ENCODE data around the gene FARP1. TPM values are rescaled to one million over a fixed set of nuclear protein-coding genes. Genes with fewer than 3 reads are reported as not detected.

Gene FARP1
- total and polyA plus RNA-seq, 2 of the 8 experiments (the other 6 are each of a cell fraction or from before 2014, with no cell fraction given): 24.7 to 104 TPM

GRCh38 chr13:98309569-98310335, 166.9 kb downstream of the FARP1 start (continued):
- no peak for TF ChIP-seq E2F6 (IDR thresholded peaks at IDR 0.05)
- no peak for TF ChIP-seq JUN (IDR thresholded peaks at IDR 0.05; ENCODE audit: low read depth, low read length)
- TF ChIP-seq, protein P1, sequence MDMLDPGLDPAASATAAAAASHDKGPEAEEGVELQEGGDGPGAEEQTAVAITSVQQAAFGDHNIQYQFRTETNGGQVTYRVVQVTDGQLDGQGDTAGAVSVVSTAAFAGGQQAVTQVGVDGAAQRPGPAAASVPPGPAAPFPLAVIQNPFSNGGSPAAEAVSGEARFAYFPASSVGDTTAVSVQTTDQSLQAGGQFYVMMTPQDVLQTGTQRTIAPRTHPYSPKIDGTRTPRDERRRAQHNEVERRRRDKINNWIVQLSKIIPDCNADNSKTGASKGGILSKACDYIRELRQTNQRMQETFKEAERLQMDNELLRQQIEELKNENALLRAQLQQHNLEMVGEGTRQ (IDR thresholded peaks at IDR 0.05; ENCODE audit: low read length): no peak
- no peak for TF ChIP-seq KDM4A (IDR thresholded peaks at IDR 0.05; ENCODE audit: low read depth, low read length, severe bottlenecking)
- no peak for TF ChIP-seq EZH2 (IDR thresholded peaks at IDR 0.05; ENCODE audit: low read depth, low read length, severe bottlenecking)
- TF ChIP-seq CHD1 (IDR thresholded peaks at IDR 0.05; ENCODE audit: low read depth, low read length): no peak
- no peak for TF ChIP-seq SP2 (IDR thresholded peaks at IDR 0.05; ENCODE audit: low read length)
- TF ChIP-seq, protein P2, sequence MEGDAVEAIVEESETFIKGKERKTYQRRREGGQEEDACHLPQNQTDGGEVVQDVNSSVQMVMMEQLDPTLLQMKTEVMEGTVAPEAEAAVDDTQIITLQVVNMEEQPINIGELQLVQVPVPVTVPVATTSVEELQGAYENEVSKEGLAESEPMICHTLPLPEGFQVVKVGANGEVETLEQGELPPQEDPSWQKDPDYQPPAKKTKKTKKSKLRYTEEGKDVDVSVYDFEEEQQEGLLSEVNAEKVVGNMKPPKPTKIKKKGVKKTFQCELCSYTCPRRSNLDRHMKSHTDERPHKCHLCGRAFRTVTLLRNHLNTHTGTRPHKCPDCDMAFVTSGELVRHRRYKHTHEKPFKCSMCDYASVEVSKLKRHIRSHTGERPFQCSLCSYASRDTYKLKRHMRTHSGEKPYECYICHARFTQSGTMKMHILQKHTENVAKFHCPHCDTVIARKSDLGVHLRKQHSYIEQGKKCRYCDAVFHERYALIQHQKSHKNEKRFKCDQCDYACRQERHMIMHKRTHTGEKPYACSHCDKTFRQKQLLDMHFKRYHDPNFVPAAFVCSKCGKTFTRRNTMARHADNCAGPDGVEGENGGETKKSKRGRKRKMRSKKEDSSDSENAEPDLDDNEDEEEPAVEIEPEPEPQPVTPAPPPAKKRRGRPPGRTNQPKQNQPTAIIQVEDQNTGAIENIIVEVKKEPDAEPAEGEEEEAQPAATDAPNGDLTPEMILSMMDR (IDR thresholded peaks at IDR 0.05; ENCODE audit: control extremely low read depth in 1 of 3, insufficient read depth in 1 of 3, low read depth in 1 of 3, low read length in 3 of 3): no peak

Data from H1 (cell line).